Activated naive CD8-positive, alpha-beta T cell treated with anti-CD3 and anti-CD28 coated beads, Interleukin-2, amount 10 ng/mL, durations not matched to agents 7 days and 5 days (primary cell): Measurements from ENCODE around the gene GAGE12E. TPM values are rescaled to one million over a fixed set of nuclear protein-coding genes. Genes with fewer than 3 reads are reported as not detected.

ENCODE experiments used
- total RNA-seq, 2 experiments: library from RNA; stranded (reverse); gene quantifications; one replicate each; pipeline ENCODE4 v1.2.3, GENCODE V29; 2021

GAGE12E gene
- total RNA-seq, 2 experiments from 2014 or later = not detected

Other genes starting within 250 kb of the GAGE12E start
- gene GAGE10, start 247.6 kb upstream of the GAGE12E start, total RNA-seq = not detected
- gene GAGE12J, start 229.3 kb upstream of the GAGE12E start, total RNA-seq = not detected
- not detected for gene GAGE13, start 219.7 kb upstream of the GAGE12E start, total RNA-seq
- gene GAGE12C, start 19.1 kb upstream of the GAGE12E start, total RNA-seq = not detected
- not detected for gene GAGE12D, start 9.6 kb upstream of the GAGE12E start, total RNA-seq
- gene GAGE12F, start 9.6 kb downstream of the GAGE12E start, total RNA-seq = not detected
- not detected for gene GAGE12G, start 19.1 kb downstream of the GAGE12E start, total RNA-seq
- not detected for gene GAGE12H, start 28.7 kb downstream of the GAGE12E start, total RNA-seq
- not detected for gene GAGE2A, start 38.2 kb downstream of the GAGE12E start, total RNA-seq
- gene GAGE1, start 47.7 kb downstream of the GAGE12E start, total RNA-seq = not detected
- gene PAGE1, start 144.7 kb downstream of the GAGE12E start, total RNA-seq = not detected